ENCODE data around the gene HMOX2.

The HMOX2 gene

DNA sequence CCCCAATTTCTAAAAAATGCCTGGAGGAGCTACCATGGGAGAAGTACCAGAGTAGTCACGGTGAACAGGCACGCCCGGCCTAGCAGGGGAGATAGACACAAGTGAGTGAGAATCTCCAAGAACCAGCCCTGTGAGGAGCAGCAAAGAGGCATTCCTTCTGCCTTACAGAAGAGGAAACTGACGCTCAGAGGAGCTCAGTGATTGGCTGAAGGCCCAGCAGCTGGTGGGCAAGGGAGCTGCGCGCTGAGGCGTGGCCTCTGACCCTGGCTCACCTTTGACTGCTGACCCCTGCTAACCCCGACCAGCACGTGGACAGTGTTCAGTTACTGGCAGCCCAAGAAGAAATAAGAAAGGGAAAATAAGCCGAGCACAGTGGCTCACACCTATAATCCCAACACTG is 81.8 kb downstream of the HMOX2 start:
- Histone ChIP-seq H3K27me3 (no peaks in the 10 kb centered on the region), H3K4me3 (ENCODE audit: low read depth, low read length) (no peak overlapping the region), H3K9me3 (no peaks in the 10 kb centered on the region), H3K36me3 (no peaks in the 10 kb centered on the region), H3K4me1 (no peaks in the 10 kb centered on the region)
- TF ChIP-seq, protein P1, sequence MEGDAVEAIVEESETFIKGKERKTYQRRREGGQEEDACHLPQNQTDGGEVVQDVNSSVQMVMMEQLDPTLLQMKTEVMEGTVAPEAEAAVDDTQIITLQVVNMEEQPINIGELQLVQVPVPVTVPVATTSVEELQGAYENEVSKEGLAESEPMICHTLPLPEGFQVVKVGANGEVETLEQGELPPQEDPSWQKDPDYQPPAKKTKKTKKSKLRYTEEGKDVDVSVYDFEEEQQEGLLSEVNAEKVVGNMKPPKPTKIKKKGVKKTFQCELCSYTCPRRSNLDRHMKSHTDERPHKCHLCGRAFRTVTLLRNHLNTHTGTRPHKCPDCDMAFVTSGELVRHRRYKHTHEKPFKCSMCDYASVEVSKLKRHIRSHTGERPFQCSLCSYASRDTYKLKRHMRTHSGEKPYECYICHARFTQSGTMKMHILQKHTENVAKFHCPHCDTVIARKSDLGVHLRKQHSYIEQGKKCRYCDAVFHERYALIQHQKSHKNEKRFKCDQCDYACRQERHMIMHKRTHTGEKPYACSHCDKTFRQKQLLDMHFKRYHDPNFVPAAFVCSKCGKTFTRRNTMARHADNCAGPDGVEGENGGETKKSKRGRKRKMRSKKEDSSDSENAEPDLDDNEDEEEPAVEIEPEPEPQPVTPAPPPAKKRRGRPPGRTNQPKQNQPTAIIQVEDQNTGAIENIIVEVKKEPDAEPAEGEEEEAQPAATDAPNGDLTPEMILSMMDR (IDR thresholded peaks at IDR 0.05; ENCODE audit: low read depth, low read length): no peak
- no peak for DNase-seq

Data from BE2C (cell line).